HG03039 (cell line): ENCODE results near the gene KCNMB4.

Source experiments
- ATAC-seq: cut with Tn5 transposase; IDR thresholded peaks from one replicate; pipeline ENCODE4 v1.9.1; 2021; ENCODE audit warnings: mild to moderate bottlenecking, moderate library complexity; ENCODE audit not compliant: unreplicated experiment

Gene KCNMB4, protein sequence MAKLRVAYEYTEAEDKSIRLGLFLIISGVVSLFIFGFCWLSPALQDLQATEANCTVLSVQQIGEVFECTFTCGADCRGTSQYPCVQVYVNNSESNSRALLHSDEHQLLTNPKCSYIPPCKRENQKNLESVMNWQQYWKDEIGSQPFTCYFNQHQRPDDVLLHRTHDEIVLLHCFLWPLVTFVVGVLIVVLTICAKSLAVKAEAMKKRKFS

DNA sequence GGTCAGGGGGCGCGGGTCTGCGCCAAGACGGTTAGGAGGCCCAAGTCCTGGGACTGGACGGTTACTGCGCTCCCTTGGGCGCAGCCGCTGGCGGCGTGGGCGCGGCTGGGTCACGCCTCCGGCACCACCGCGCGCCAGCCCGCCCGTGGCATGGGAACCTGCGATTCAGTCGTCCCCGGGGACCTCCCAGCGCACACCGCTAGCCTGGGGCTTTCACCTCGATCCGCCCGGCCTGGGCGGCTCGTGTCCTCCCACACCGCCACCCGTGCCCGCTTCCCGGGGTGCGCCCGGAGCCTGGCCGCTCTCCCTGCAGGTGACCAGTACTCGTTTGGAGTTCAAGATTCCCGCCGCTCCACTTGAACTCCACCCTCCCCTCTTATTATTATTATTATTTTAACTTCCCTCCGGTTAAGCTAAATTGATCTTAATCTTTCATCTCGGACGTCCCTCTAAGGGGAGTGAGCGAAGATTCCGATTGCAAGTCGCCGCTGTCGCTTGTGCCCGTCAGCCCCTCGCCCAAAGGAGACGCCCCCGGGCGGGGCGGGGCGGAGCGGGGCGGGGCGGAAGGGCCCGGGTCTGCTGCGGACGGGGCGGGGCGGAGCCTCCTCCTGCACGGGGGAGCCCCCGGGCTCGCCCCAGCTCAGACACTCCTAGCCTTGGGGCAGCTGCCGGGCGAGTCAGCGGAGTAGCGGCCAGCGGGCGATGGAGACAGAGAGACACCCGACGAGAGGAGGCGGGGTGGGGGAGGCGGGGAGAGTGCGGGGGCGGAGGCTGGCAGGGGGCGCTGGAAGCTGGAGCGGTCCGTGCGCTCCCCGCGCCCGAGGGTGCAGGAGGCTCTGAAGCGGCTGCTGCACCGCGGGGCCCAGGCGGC is at the start of gene KCNMB4:
Gene KCNMB4, plus strand, starts transcription at position 643 of the 871 bp plus-strand sequence. CDS start 445 bp downstream, outside the sequence.
- ATAC-seq: peak; percentile 82

DNA sequence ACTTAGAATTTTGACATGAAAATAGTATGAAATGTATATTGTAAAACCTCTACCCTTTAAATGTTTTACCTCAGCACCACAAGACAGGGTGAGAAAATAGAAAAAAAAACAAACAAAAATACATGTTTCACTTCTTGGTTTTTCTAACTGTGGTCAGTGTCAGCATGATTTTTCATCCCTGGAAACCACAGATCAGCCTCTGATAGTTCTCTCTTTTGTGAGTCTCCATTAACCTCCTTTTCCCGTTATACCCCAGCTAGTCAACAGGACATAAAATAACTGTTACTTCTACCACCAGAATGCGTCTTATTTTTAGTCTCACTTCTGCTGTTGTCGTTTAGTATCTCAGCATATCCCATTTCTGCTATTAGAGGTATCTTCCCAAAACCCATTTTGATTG is 48.3 kb upstream of the KCNMB4 start:
- ATAC-seq: peak; percentile 91

DNA sequence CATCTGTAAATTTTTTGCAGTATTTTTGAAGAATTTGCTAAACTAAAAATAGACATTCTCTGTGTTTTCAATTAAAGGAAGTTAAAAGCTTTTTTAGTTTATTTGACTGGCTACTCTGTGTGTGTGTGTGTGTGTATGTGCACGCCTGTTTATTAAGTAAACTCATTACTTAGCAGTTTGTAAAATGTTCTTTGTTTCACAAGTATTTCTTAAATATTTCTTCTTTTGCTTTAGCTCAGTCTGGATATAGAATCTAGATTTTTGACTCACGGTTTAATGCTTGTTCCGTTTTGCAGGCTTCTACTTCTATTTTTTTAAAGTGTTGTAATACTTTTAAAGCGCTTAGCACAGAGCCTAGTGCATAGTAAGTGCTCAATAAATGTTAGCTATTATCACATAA is 46.5 kb upstream of the KCNMB4 start:
- no peak for ATAC-seq

DNA sequence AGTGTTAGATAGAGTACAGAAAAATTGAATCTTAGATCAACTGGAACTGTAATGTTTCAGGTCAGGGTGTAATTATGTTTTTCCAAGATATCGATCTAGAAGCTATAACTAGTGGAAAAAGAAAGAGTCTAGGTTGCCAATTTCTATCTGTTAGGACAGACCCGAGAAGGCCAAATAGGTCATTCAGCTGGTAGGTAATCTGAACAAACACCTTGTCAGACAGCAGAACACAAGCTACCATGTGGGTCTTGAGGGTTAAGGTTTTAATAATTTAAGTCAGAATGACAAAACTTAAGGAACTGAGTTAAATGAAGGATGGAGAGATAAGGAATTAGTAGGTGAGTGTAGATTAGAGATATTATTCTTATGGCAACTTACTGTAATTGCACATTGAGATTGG is 44.9 kb upstream of the KCNMB4 start:
- no peak for ATAC-seq

DNA sequence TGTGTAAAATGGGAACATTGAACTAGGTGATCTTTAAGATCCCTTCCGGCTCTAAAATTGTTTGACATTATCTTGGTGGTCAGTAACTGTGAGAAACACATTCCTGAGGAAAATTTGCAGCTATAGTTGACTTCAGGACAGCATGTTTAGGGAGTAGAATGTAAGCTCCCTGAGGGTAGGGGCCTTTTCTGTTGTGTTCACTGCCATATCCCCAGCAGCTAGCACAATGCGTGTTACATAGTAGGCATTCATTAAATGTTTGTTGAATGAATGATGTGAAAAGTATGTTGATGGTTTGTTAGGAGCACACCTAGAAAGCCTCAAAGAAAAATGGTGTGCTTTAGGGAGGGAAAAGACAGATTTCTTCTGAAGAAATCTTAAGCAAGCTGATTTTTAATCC is 38.5 kb upstream of the KCNMB4 start:
- ATAC-seq: no peak

DNA sequence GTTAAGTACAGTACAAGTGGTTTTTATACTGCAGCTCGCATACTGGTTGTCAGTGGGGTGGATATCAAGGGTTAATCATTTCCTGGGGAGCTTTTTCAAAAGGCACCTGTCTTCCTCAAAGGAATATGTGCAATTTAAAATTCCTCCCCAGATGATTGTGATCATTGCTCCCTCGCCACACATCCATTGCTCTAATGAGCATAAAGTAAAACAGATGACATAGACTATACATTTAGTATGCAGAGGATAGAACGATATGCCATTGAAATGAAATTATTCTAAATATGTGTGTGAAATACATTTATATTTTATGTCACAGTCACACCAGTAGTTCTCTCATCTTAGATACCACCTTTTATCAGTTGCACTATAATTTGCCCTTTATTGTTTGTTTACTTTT is 36.4 kb upstream of the KCNMB4 start:
- no peak for ATAC-seq

DNA sequence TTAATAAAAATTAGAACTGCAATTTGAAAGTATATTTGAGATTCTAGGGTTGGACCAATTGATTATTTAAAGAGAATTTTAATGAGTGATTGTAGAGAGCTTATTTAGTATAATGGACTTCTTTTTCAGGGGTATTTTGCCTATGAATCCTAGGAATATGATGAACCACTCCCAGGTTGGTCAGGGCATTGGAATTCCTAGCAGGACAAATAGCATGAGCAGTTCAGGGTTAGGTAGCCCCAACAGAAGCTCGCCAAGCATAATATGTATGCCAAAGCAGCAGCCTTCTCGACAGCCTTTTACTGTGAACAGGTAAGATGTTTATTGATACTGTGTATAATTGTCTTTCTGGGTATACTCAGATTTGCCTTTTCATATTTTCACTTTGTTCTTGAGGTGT is 35.9 kb upstream of the KCNMB4 start:
- no peak for ATAC-seq

DNA sequence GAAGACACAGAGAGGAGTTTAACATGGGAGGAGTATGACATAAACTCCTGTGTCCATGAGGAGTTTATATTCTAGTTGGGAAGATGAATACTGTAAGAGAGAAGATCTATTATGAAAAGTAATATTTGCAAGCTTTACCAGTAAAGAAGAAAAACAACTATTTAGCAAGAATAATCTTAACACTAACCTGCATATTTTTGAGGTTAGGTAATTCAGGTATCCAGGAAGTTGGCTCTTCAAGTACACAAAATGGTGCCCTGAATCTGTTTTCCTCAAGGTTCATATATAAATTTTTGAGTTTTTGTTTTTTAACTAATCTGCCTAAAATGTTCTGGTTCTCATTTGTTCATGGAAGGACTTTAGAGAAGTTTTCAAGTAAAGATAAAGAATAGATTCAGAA is 33.9 kb upstream of the KCNMB4 start:
- no peak for ATAC-seq

DNA sequence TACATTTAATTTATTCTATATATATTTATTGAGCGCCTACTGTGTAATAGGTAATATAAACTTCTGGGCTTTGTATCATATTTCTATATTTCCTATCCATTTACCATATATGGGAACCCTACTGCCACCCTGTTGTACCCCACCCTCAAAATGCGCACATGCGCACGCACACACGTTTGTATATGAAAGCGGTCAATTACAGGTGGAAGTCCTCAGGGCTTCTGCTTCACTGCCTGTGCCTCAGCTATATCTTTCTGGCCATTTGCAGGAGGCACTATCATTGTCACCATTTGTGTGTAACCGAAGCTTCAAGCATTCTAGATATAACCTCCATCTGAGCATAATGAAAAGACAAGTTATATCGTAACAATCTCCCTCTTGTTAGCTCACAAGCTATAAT is 31.3 kb upstream of the KCNMB4 start:
- ATAC-seq: no peak

DNA sequence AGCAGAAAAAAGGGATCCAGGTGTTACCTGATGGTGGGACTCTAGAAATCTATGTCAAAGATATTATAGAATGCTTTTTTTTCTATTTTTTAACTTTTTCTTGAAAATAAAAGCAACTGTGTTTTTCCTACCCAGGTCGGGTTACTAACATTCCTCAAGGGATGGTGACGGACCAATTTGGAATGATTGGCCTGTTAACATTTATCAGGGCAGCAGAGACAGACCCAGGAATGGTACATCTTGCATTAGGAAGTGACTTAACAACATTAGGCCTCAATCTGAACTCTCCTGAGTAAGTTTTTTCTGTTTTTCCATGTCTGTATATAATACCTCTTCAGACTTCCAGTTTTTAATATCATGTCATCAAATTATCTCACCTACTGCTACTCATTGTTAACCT is 27.6 kb upstream of the KCNMB4 start:
- ATAC-seq: no peak

DNA sequence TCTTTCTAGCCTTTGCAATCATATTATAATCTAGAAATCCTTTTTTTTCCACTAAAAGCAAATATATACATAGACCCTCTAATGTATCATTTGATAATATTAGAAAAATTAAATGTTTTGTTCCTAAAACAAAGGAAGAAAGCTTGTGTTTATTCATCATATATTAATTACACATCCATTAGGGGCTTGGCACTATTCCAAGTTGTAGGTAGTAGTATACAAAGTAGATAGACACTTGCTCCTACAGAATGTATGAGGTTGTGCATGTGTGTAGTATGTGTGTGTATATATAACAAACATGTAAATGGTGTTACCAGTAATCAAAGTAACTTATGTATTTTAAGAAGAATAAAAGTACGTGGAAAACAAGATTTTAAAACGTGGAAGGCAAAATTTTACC is 15.0 kb upstream of the KCNMB4 start:
- no peak for ATAC-seq

DNA sequence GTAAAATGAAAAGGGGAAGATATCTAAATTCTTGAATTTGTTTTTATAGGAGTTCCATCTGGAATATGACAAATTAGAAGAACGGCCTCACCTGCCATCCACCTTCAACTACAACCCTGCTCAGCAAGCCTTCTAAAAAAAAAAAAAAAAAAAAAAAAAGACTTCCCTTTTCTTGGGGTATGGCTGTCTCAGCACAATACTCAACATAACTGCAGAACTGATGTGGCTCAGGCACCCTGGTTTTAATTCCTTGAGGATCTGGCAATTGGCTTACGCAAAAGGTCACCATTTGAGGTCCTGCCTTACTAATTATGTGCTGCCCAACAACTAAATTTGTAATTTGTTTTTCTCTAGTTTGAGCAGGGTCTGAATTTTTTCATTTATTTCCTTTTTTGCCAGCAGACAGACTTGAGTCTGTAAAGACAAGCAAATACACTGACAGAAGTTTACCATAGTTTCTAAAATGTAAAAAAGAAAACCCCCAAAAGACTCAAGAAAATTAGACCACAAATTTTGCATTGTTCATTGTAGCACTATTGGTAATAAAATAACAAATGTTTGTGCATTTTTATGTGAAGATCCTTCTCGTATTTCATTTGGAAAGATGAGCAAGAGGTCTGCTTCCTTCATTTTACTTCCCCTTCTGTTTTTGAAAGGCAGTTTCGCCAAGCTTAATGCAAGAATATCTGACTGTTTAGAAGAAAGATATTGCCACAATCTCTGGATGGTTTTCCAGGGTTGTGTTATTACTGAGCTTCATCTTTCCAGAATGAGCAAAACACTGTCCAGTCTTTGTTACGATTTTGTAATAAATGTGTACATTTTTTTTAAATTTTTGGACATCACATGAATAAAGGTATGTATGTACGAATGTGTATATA is 12.1 kb upstream of the KCNMB4 start:
- ATAC-seq: no peak

DNA sequence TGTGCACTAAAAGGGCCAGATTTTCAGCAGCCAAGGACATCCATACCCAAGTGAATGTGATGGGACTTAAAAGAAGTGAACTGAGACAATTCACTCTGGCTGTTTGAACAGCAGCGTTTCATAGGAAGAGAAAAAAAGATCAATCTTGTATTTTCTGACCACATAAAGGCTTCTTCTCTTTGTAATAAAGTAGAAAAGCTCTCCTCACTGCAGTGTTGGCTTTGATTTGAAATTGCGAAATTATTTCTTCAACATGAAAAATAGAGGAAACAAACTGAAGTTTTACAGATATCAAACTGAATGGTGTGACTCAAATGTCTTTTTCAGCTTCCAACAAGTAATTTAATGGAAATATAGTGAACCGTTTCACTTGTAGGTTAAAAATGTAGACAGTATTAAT is 11.3 kb upstream of the KCNMB4 start:
- ATAC-seq: no peak

DNA sequence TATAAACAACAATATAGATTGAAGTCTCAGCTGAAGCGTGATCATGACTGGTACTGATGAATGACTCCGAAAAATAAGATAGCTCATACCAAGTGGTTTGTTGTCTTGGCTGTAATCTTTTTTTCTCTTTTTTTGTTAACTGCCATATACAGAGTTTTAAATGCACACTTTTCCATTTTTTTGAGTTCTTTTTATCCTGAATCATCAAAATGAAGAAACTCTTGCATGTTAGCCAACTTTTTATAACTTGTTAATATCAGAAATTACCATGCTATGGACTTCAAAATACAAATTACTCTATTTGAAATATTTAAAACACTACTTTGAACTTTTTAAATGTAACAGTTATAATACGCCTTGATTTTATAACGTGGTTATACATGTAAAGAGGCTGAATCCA is 10.1 kb upstream of the KCNMB4 start:
- no peak for ATAC-seq

DNA sequence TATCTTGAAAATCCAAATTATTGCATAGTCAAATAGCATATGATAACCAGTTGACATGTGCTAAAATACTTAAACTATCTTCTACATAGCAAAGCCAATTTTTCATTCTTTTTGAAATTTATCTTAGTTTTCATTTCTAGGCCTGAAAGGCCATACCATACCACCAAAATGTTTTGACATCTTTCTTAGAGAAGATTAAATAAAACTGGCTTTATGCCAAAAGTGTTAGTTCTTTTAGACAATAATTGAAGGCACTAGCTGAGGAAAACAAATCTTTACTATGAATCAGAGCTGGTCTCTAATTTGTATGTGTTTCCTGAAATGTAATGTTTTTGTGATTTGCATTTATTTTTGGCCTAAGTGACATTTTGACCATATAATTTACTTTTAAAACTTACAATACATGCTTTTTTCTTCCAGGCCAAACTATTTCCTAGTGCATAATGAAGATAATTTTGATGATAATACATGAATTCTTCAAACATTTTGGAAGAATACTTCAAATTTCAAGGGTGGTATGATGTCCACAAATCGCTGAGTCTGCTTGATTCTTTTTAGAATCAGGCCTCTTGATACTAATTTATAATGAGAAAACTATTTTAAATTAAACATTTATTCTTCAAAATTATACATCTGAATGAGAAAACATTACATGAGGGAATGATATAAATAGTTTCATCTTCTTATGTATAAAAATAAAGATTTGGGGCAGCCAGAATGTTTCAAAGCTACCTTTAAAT is 6.5 kb upstream of the KCNMB4 start:
- ATAC-seq: no peak

DNA sequence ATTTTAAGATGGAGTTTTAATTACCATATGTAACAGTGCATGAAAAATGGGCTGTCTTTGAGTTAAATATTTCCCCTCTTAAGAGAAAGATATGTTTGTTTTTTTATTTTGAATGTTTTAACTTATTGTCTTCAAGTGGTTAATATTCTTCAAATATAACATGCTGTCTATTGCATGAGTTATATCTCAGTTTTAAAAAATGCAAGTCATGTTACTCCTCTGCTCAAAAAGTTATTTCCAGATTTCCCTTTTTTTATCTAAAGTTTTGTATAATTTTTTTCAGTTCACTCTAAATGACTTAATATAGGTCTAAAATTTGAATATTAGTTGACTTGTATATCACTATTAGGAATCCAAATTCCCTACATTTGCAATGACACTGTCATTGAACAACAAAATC is 5.9 kb upstream of the KCNMB4 start:
- no peak for ATAC-seq

DNA sequence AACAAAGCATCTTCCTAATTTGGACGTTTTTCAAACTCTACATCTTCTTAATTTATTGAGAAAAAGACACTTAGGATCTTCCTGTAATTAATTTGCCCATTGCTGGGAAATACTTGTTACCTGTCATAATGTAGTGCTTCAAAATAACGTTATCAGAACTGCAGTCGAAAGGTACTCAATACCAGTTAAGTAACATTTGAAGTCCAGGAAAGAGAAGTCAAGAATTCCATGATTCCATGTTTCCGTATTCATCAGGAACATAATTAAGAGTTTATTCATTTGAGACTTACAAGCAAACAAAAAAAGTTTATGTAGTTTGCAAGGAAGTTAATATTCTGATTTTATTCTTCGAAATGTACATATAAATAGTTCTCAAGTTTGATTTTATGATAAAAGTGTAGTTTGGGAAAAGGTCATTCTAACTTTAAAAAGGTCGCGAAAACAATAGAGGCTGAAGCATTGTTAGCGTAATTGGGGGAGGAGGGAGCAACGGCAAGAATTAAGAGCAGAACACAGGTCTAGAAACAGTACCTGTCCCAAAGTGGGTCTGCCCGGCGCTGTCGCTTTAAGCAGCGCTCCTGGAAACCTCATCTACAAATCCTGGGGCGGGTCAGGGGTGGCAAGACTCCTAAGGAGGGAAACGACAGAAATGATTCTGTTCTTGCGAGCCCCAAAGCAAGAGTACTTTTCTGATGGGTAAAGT is 1.2 kb upstream of the KCNMB4 start:
- ATAC-seq: no peak

DNA sequence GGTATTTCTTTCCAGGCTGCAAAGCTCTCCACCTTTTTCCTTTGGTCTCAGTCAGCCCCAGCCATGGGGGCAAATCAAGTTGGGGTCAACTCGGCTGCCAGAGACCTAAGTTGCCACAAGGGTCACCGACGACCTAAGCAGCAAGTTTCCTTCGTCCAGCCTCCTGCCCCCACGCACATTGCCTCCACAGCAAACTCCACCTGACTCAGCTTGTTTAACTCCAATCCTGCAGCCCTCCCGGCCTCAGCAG is 767 bp upstream of the KCNMB4 start:
- ATAC-seq: no peak

DNA sequence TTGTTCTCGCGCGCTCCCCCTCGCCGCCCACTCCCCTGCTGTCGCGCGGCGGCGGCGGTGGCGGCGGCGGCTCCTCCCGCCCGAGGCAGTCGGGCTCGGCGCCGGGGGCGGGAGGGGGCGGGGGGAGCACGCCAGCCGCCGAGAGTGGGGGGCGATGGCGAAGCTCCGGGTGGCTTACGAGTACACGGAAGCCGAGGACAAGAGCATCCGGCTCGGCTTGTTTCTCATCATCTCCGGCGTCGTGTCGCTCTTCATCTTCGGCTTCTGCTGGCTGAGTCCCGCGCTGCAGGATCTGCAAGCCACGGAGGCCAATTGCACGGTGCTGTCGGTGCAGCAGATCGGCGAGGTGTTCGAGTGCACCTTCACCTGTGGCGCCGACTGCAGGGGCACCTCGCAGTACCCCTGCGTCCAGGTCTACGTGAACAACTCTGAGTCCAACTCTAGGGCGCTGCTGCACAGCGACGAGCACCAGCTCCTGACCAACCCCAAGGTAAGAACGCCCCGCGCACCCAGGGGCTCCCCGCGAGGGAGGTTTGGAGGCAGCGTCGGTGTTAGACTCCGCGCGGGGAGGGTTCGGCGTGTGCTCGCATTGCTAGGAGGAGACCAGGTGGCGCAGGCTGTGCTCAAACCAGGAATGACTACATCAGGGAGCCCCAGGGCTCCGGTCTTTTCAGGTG is 629 bp downstream of the KCNMB4 start:
- ATAC-seq: peak; percentile 36
